H1 (cell line): ENCODE data around the gene PEX26.

Source experiments
- CTCF ChIP-seq, 3 experiments: IDR thresholded peaks; 1 replicate in 2 of 3; 2 replicates in 1 of 3; pipeline versions ENCODE4 v1.5.1 to v1.6.1; 2011; ENCODE audit warnings: low read length in 3 of 3, mild to moderate bottlenecking in 3 of 3, inconsistent platforms in 2 of 3, low read depth in 1 of 3, moderate library complexity in 1 of 3; ENCODE audit not compliant: insufficient read depth in 1 of 3; ENCODE audit errors: control extremely low read depth in 1 of 3
- EZH2 ChIP-seq: fragments of 200-600 bp; sonication (generic); IDR thresholded peaks from 2 replicates; pipeline ENCODE4 v1.7.1; 2012; ENCODE audit warnings: low read depth, mild to moderate bottlenecking, moderate library complexity, low read length, inconsistent platforms; ENCODE audit not compliant: severe bottlenecking
- NRF1 ChIP-seq: IDR thresholded peaks from 2 replicates; pipeline ENCODE4 v1.6.1; 2011; ENCODE audit warnings: mild to moderate bottlenecking, low read depth, low read length, improper control_type of control experiment
- POLR2AphosphoS5 ChIP-seq: IDR thresholded peaks from 2 replicates; pipeline ENCODE4 v1.6.1; 2011; ENCODE audit warnings: low read depth, low read length
- SIX5 ChIP-seq: IDR thresholded peaks from 2 replicates; pipeline ENCODE4 v1.6.1; 2011; ENCODE audit warnings: mild to moderate bottlenecking, low read depth, low read length
- SP1 ChIP-seq: IDR thresholded peaks from 2 replicates; pipeline ENCODE4 v1.6.1; 2011; ENCODE audit warnings: low read depth, low read length
- TAF1 ChIP-seq: IDR thresholded peaks from 2 replicates; pipeline ENCODE4 v1.6.1; 2011; ENCODE audit warnings: mild to moderate bottlenecking, low read depth, low read length

DNA sequence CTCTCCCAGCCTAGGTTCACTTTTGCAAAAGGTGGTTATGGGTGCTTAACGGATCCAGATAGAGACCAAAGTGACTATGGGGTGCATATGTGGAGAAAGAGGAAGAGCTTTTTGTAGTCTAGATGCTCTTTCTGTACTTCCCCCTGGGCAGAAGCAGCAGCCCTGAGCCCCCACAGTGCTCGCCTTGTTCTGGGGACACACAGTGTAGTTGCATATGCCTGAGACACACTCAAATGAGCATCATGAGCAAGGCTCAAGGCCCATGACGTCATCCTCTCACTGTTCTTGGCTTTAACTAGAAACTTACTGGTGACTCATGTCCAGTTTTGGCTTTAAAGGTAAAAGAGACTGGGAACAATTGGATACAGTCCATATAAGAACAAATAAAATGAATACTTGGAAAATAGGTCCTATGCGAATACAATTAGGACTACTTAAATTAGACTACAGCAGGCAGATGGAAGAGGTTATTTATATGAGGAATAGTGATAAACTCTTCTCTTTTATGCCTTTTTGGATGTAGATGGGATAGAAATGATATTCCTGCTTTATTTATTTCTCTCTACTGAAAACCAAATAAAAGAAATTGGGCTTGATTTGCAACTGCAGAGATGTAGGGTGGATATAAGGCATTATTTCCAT, 20.1 kb upstream of the PEX26 start:
- TF ChIP-seq CTCF (IDR thresholded peaks at IDR 0.05; ENCODE audit: control extremely low read depth in 1 of 3, insufficient read depth in 1 of 3, low read depth in 1 of 3, low read length in 3 of 3), result no peak
- no peak for TF ChIP-seq EZH2
- TF ChIP-seq SIX5, result no peak
- TF ChIP-seq SP1, result no peak
- no peak for TF ChIP-seq TAF1
- no peak for TF ChIP-seq POLR2AphosphoS5
- TF ChIP-seq NRF1, result no peak
